Diencephalon (tissue), 1 donor: ENCODE data around the gene PIGA. TPM values are rescaled to one million over a fixed set of nuclear protein-coding genes. Genes with fewer than 3 reads are reported as not detected.

Source experiments
- total RNA-seq: library from RNA; depleted of rRNA; stranded (reverse); fragments of >200 nt; gene quantifications from one replicate; pipeline ENCODE4 v1.2.3, GENCODE V29; 2014

Gene PIGA, protein sequence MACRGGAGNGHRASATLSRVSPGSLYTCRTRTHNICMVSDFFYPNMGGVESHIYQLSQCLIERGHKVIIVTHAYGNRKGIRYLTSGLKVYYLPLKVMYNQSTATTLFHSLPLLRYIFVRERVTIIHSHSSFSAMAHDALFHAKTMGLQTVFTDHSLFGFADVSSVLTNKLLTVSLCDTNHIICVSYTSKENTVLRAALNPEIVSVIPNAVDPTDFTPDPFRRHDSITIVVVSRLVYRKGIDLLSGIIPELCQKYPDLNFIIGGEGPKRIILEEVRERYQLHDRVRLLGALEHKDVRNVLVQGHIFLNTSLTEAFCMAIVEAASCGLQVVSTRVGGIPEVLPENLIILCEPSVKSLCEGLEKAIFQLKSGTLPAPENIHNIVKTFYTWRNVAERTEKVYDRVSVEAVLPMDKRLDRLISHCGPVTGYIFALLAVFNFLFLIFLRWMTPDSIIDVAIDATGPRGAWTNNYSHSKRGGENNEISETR
- 16.4 TPM for total RNA-seq

DNA sequence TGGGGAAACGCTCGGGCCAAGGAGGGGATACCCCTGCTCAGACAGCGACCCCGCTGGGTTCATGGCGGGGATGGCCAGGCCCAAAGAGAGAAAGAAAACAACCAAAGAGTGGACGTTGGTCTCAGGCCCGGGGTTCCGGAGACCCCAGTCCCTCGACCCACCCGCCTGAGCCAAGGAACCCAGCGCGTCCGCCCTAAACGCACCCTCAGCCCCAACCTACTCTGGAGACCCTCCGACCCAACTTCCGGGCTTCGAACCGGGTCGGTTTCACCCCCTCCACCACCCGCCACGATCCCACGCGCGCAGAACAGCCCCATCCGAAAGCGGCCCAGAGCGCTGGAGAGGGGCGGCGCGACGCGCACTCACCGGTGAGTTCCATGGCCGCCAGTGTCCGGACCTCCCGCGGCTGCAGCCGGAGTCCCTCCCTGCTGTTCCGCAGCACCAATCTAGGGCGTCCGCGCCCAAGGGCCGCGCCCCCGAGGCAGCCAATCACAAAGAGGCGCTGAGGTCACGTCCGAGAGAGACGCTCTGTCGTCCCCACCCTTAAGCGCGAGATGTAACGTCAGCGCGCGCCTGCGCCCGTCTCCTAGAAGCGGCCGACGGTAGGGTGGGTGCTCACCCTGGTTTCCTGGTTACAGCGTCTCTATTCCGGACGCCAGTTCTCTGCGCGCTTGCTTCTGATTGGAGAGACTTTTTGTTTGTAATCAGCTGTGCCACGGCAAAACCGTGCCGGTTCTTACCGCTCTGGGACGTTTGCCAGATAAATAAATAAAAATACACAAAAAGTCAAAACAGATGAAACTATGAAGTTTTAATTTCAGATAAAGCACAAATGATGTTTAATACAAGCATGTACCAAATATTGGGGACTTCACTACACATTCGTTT, at the start of gene PIGA:
Gene PIGA, minus strand, starts transcription at position 389 of the 888 bp plus-strand sequence. CDS start 3,593 bp downstream, outside the sequence.

DNA sequence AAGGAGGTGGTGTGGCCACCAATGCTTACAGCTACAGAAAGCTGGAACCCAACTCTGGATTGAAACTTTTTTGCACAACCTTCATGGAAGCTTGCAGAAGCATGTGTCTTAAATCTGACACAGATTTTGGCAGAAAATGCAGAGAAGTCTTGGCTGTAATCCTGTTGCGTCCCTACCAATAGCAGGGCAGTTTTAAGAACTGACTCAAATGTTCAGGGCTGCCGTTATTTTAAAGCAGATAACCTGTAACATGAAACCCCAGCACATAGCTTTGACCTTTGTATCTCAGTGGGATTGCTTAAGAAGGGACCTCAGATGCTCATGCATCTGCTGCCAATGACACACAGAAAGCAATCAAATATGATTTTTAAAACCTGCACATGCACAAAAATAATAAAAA, 49.0 kb upstream of the PIGA start, which contains the start of gene VEGFD:
Gene VEGFD, minus strand, starts transcription at position 110 of the 400 bp plus-strand sequence. CDS start 467 bp downstream, outside the sequence.

DNA sequence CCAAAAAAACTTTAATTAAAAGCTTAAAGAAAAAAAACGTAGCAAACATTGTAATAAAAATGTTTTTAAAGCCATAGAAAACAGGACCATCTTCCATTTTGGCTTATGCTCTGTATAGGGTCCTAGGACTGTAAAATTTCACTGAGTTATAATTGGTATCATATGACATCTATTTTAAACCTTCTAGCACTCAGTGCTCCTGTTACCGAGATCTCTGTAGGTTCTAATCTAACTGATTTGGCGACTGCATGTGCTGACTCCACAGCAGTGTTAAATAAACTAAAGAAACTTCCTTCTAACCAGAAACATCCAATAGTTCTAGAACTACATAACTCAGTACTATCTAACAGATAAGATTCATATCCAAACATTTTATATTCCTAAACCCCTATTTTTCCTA, 19.8 kb downstream of the PIGA start, which contains the start of gene ASB11:
Gene ASB11, minus strand, starts transcription at position 132 of the 400 bp plus-strand sequence. Its CDS starts 35 bp downstream, at position 97.

DNA sequence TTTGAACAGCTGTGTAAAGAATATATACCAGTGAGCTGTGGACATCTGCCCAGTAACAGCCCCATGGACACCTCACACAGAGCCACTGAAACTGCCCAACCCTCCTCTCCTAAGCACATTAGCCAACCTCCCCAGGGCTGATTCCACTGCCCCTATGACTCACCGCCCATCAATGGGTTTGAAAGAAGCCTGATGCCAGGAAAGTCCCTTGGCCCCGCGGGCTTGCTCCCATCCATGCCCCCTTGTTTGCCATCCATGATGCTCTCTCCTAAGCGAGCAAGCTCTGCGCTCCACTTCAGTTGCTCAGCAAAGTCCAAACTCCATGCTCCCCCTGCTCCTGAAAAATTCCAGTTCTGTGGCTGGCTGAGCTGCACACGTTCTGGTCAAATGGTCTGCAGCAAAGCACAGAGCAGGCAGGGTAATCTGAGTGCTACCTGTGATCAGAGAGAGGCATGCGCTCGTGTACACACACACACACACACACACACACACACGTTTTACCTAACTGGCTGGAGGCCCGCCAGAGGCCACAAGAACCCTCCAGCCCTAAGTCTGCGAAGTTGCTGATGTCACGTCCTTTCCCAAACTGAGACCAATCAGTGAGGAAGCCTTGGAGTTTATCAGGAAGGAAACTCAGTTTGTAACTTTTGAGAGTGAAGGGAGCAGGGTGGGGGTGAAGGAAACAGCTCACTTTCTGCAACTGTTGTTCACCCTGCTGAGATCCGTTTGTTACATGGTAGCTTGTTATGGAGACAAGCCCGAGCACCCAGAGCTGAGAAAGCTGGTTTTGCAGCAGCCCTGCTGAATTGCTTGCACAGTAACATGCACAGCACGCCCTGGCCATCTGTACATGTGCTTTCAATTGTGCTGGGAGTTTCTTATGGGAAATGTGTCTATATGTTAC, 65.5 kb downstream of the PIGA start, which contains the start of gene ASB9:
Gene ASB9, minus strand, starts transcription at position 466 of the 904 bp plus-strand sequence. Its CDS starts 209 bp downstream, at position 257.

Other genes starting within 250 kb of the PIGA start
- 1.2 TPM for gene ASB9, start 65.4 kb downstream of the PIGA start, total RNA-seq
- not detected for gene ASB11, start 19.9 kb downstream of the PIGA start, total RNA-seq
- 0.46 TPM for gene VEGFD, start 48.9 kb upstream of the PIGA start, total RNA-seq
- gene PIR, start 157.8 kb upstream of the PIGA start, total RNA-seq = 6.2 TPM
- 0.23 TPM for gene BMX, start 165.3 kb upstream of the PIGA start, total RNA-seq